Trophoblast cell (in vitro differentiated cells and primary cell): ENCODE data around the gene DRD2.

ENCODE experiments used
- DNase-seq, 2 donors: peaks; one replicate each; pipeline ENCODE4 v3.0.0-alpha.2; 2016
- H2AFZ ChIP-seq: 2 replicates; pipeline ENCODE4 v1.6.1; 2013; ENCODE audit warnings: low read length, moderate library complexity, mild to moderate bottlenecking; ENCODE audit not compliant: insufficient read depth, poor library complexity
- H2AK5ac ChIP-seq: 2 replicates; pipeline ENCODE4 v1.6.1; 2013; ENCODE audit warnings: mild to moderate bottlenecking, low read length
- H2BK120ac ChIP-seq: 2 replicates; pipeline ENCODE4 v1.6.1; 2013; ENCODE audit warnings: low read length, mild to moderate bottlenecking, moderate library complexity; ENCODE audit not compliant: insufficient read depth, poor library complexity
- H2BK12ac ChIP-seq: 2 replicates; pipeline ENCODE4 v1.6.1; 2013; ENCODE audit warnings: mild to moderate bottlenecking, low read length, moderate library complexity
- H2BK5ac ChIP-seq: 2 replicates; pipeline ENCODE4 v1.6.1; 2013; ENCODE audit warnings: low read length, low read depth, moderate library complexity, mild to moderate bottlenecking; ENCODE audit not compliant: poor library complexity
- H3K14ac ChIP-seq: 2 replicates; pipeline ENCODE4 v1.6.1; 2013; ENCODE audit warnings: mild to moderate bottlenecking, low read length
- H3K18ac ChIP-seq: 2 replicates; pipeline ENCODE4 v1.6.1; 2013; ENCODE audit warnings: mild to moderate bottlenecking, low read length
- H3K23ac ChIP-seq: 2 replicates; pipeline ENCODE4 v1.6.1; 2013; ENCODE audit warnings: low read length
- H3K27ac ChIP-seq: 2 replicates; pipeline ENCODE4 v1.5.1; 2013; ENCODE audit warnings: low read depth, mild to moderate bottlenecking, inconsistent platforms, low read length, moderate library complexity
- H3K27me3 ChIP-seq: 2 replicates; pipeline ENCODE4 v1.6.1; 2013; ENCODE audit warnings: inconsistent platforms, mild to moderate bottlenecking, low read length, moderate library complexity; ENCODE audit not compliant: insufficient read depth
- H3K36me3 ChIP-seq, 2 experiments: 1 replicate in 1 of 2; 2 replicates in 1 of 2; pipeline ENCODE4 v1.6.1; 2013; ENCODE audit warnings: low read length in 2 of 2, mild to moderate bottlenecking in 2 of 2, moderate library complexity in 1 of 2; ENCODE audit not compliant: insufficient read depth in 2 of 2, control insufficient read depth in 1 of 2
- H3K4ac ChIP-seq: 2 replicates; pipeline ENCODE4 v1.6.1; 2013; ENCODE audit warnings: low read depth, mild to moderate bottlenecking, low read length, moderate library complexity
- H3K4me1 ChIP-seq, 2 experiments: 1 replicate in 1 of 2; 2 replicates in 1 of 2; pipeline ENCODE4 v1.6.1; 2013; ENCODE audit warnings: low read length in 2 of 2, mild to moderate bottlenecking in 2 of 2, moderate library complexity in 1 of 2; ENCODE audit not compliant: insufficient read depth in 2 of 2, control insufficient read depth in 1 of 2
- H3K4me2 ChIP-seq: 2 replicates; pipeline ENCODE4 v1.6.1; 2013; ENCODE audit warnings: inconsistent platforms, mild to moderate bottlenecking, low read length, moderate library complexity
- H3K4me3 ChIP-seq: 2 replicates; pipeline ENCODE4 v1.5.1; 2013; ENCODE audit warnings: mild to moderate bottlenecking, low read depth, low read length, inconsistent platforms
- H3K79me1 ChIP-seq: one replicate; pipeline ENCODE4 v1.6.1; 2013; ENCODE audit warnings: low read length
- H3K79me2 ChIP-seq: 2 replicates; pipeline ENCODE4 v1.6.1; 2013; ENCODE audit warnings: low read length, mild to moderate bottlenecking; ENCODE audit not compliant: control insufficient read depth, insufficient read depth, poor library complexity
- H3K9ac ChIP-seq: 2 replicates; pipeline ENCODE4 v1.6.1; 2013; ENCODE audit warnings: mild to moderate bottlenecking, low read length
- H3K9me3 ChIP-seq: 2 replicates; pipeline ENCODE4 v1.6.1; 2013; ENCODE audit warnings: low read depth, mild to moderate bottlenecking, control low read depth, inconsistent platforms, low read length; ENCODE audit not compliant: insufficient read depth
- H4K12ac ChIP-seq: 2 replicates; pipeline ENCODE4 v1.6.1; 2013; ENCODE audit warnings: low read depth, mild to moderate bottlenecking, low read length, moderate library complexity
- H4K8ac ChIP-seq: 2 replicates; pipeline ENCODE4 v1.6.1; 2013; ENCODE audit warnings: low read depth, mild to moderate bottlenecking, low read length, moderate library complexity
- H4K91ac ChIP-seq: one replicate; pipeline ENCODE4 v1.6.1; 2013; ENCODE audit warnings: low read depth, mild to moderate bottlenecking, low read length, moderate library complexity
- WGBS: extraction: QIAGEN DNeasy Blood & Tissue Kit; methylation state at CpG from one replicate; pipeline ENCODE4 v1.1.7; 2013; ENCODE audit warnings: missing lambda C conversion rate; ENCODE audit not compliant: insufficient read length, insufficient coverage; ENCODE audit errors: extremely low coverage; 5-methylcytosine and 5-hydroxymethylcytosine counted together

DRD2 gene

GRCh38 chr11:113400631-113401230 is 74.5 kb downstream of the DRD2 start:
- Histone ChIP-seq H2BK5ac (no peak overlapping the region), H3K79me2 (no peaks in the 10 kb centered on the region), H3K4me2 (no peak overlapping the region), H3K27ac (no peak overlapping the region), H3K79me1 (no peaks in the 10 kb centered on the region), H2AFZ (no peak overlapping the region), H4K8ac (no peak overlapping the region), H3K18ac (no peak overlapping the region), H3K36me3 (no peaks in the 10 kb centered on the region), H3K9me3 (peaks cover 2% of the 10 kb centered on the region), H2BK120ac (no peak overlapping the region), H3K23ac (no peak overlapping the region), H2AK5ac (no peak overlapping the region), H3K4me3 (no peak overlapping the region), H3K9ac (no peak overlapping the region), H3K14ac (no peak overlapping the region), H3K4me1 (no peaks in the 10 kb centered on the region), H3K27me3 (no peaks in the 10 kb centered on the region), H4K12ac (no peak overlapping the region), H4K91ac (no peak overlapping the region), H2BK12ac (no peak overlapping the region), H3K4ac (no peak overlapping the region)
- no CpG with 5 or more reads among the region's 5 CpGs for WGBS
- DNase-seq, result no peak

- H2AFZ ChIP-seq, result no peak overlapping the region
- H3K27ac ChIP-seq, result no peak overlapping the region
- no peak overlapping the region for H2AK5ac ChIP-seq
- no peaks in the 10 kb centered on the region for H3K4me1 ChIP-seq
- H3K9me3 ChIP-seq, result peaks cover 2% of the 10 kb centered on the region
- H4K8ac ChIP-seq, result no peak overlapping the region
- H2BK12ac ChIP-seq, result no peak overlapping the region
- no peak overlapping the region for H3K4ac ChIP-seq
- no peak overlapping the region for H2BK120ac ChIP-seq
- WGBS, result no CpG with 5 or more reads among the region's 24 CpGs
- H3K36me3 ChIP-seq, result no peaks in the 10 kb centered on the region
- no peak overlapping the region for H3K4me3 ChIP-seq
- H2BK5ac ChIP-seq, result no peak overlapping the region
- no peaks in the 10 kb centered on the region for H3K79me2 ChIP-seq
- no peak overlapping the region for H3K9ac ChIP-seq
- H3K4me2 ChIP-seq, result no peak overlapping the region
- H3K27me3 ChIP-seq, result no peaks in the 10 kb centered on the region
- H4K12ac ChIP-seq, result no peak overlapping the region
- no peak overlapping the region for H3K18ac ChIP-seq
- no peak overlapping the region for H3K14ac ChIP-seq
- H3K23ac ChIP-seq, result no peak overlapping the region
- no peak for DNase-seq
- H3K79me1 ChIP-seq, result no peaks in the 10 kb centered on the region
- H4K91ac ChIP-seq, result no peak overlapping the region
Measured at GRCh38 chr11:113398669-113399430, 76.3 kb downstream of the DRD2 start.

- Histone ChIP-seq H3K4me1 (no peaks in the 10 kb centered on the region), H3K9me3 (peaks cover under 1% of the 10 kb centered on the region), H3K27ac (no peak overlapping the region), H3K9ac (no peak overlapping the region), H3K4ac (no peak overlapping the region), H4K91ac (no peak overlapping the region), H3K79me2 (no peaks in the 10 kb centered on the region), H3K36me3 (no peaks in the 10 kb centered on the region), H3K4me2 (no peak overlapping the region), H2BK120ac (no peak overlapping the region), H2AK5ac (no peak overlapping the region), H3K23ac (no peak overlapping the region), H3K18ac (no peak overlapping the region), H2BK5ac (no peak overlapping the region), H4K8ac (no peak overlapping the region), H2BK12ac (no peak overlapping the region), H3K14ac (no peak overlapping the region), H3K4me3 (no peak overlapping the region), H4K12ac (no peak overlapping the region), H2AFZ (no peak overlapping the region), H3K27me3 (no peaks in the 10 kb centered on the region), H3K79me1 (no peaks in the 10 kb centered on the region)
- DNase-seq, result no peak
- no CpG with 5 or more reads among the region's 4 CpGs for WGBS
Measured at GRCh38 chr11:113397821-113398220, 77.4 kb downstream of the DRD2 start.

GRCh38 chr11:113397212-113397611 is 78.0 kb downstream of the DRD2 start:
- Histone ChIP-seq H2AK5ac (no peak overlapping the region), H3K23ac (no peak overlapping the region), H2AFZ (no peak overlapping the region), H3K4ac (no peak overlapping the region), H3K9me3 (no peaks in the 10 kb centered on the region), H3K4me2 (no peak overlapping the region), H3K27me3 (no peaks in the 10 kb centered on the region), H3K18ac (no peak overlapping the region), H2BK120ac (no peak overlapping the region), H3K36me3 (no peaks in the 10 kb centered on the region), H4K91ac (no peak overlapping the region), H3K4me3 (no peak overlapping the region), H3K79me1 (no peaks in the 10 kb centered on the region), H2BK12ac (no peak overlapping the region), H4K12ac (no peak overlapping the region), H3K9ac (no peak overlapping the region), H2BK5ac (no peak overlapping the region), H3K79me2 (no peaks in the 10 kb centered on the region), H3K4me1 (no peaks in the 10 kb centered on the region), H3K14ac (no peak overlapping the region), H3K27ac (no peak overlapping the region), H4K8ac (no peak overlapping the region)
- DNase-seq, result no peak
- WGBS, result no CpG with 5 or more reads among the region's 7 CpGs
